Tibial nerve (tissue), 3 donors: ENCODE data around the gene TPRX2.

ENCODE experiments used
- POLR2A ChIP-seq, 2 donors: fragments of 450-650 bp; IDR thresholded peaks; one replicate each; pipeline ENCODE4 v1.6.1; 2017; ENCODE audit warnings: antibody characterized with exemption in 2 of 2, mild to moderate bottlenecking in 2 of 2, moderate library complexity in 2 of 2
- TF ChIP-seq, protein P1 (sequence below), 5 experiments: fragments of 200-600 bp in 3 of 5; fragments of 450-650 bp in 2 of 5; sonication (generic) in 3 of 5; IDR thresholded peaks; one replicate each; pipeline ENCODE4 v1.5.1; 2016 to 2019; ENCODE audit warnings: antibody characterized with exemption in 5 of 5, mild to moderate bottlenecking in 3 of 5, moderate library complexity in 2 of 5

DNA sequence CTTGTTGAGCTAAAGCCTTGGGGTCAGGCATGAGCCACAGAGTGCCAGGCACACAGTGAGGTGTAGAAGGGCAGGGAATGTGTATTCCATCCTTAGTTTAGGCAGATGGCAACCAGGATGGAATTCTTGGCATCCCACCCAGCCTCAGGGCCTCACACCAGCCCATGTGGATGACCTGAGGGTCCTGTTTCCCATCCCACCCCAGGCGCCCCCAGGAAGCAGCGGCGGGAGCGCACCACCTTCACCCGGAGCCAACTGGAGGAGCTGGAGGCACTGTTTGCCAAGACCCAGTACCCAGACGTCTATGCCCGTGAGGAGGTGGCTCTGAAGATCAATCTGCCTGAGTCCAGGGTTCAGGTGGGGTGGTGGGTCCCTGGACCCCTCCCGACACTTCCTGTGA, 23.0 kb upstream of the TPRX2 start:
- TF ChIP-seq, protein P1, sequence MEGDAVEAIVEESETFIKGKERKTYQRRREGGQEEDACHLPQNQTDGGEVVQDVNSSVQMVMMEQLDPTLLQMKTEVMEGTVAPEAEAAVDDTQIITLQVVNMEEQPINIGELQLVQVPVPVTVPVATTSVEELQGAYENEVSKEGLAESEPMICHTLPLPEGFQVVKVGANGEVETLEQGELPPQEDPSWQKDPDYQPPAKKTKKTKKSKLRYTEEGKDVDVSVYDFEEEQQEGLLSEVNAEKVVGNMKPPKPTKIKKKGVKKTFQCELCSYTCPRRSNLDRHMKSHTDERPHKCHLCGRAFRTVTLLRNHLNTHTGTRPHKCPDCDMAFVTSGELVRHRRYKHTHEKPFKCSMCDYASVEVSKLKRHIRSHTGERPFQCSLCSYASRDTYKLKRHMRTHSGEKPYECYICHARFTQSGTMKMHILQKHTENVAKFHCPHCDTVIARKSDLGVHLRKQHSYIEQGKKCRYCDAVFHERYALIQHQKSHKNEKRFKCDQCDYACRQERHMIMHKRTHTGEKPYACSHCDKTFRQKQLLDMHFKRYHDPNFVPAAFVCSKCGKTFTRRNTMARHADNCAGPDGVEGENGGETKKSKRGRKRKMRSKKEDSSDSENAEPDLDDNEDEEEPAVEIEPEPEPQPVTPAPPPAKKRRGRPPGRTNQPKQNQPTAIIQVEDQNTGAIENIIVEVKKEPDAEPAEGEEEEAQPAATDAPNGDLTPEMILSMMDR (IDR thresholded peaks at IDR 0.05): no peak
- TF ChIP-seq POLR2A (IDR thresholded peaks at IDR 0.05): no peak
